ENCODE measurements around the gene PIGN.
A peak's percentile ranks its signal among the peaks of the same experiment; 100 is the strongest.
"Not testable (repeated sequence)": the region's sequence is repeated elsewhere in the genome, so short reads cannot be mapped to it uniquely, and the experiment has no call there.

The PIGN gene

DNA sequence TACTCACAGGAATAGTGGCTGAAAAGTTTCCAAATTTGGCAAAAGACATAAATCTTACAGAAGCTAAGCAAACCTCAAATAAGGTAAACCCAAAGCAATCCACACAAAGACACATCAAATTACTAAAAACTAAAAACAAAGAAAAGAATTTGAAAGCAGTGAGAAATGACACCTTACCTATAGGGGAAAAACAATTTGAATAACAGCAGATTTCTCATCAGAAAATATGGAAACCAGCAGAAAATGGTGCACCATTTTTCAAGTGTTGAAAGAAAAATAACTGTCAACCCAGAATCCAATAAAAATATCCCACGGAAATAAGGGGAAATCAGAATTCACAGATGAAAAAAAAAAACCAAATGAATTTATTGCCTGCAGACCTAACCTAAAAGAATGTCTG lies 138.6 kb downstream of the PIGN start:
- DNase-seq = no peak

GRCh38 chr18:62045316-62045715 lies 141.5 kb downstream of the PIGN start:
- DNase-seq = no peak

- no peak for DNase-seq
Observed at GRCh38 chr18:62044490-62045000, 142.3 kb downstream of the PIGN start.

DNA sequence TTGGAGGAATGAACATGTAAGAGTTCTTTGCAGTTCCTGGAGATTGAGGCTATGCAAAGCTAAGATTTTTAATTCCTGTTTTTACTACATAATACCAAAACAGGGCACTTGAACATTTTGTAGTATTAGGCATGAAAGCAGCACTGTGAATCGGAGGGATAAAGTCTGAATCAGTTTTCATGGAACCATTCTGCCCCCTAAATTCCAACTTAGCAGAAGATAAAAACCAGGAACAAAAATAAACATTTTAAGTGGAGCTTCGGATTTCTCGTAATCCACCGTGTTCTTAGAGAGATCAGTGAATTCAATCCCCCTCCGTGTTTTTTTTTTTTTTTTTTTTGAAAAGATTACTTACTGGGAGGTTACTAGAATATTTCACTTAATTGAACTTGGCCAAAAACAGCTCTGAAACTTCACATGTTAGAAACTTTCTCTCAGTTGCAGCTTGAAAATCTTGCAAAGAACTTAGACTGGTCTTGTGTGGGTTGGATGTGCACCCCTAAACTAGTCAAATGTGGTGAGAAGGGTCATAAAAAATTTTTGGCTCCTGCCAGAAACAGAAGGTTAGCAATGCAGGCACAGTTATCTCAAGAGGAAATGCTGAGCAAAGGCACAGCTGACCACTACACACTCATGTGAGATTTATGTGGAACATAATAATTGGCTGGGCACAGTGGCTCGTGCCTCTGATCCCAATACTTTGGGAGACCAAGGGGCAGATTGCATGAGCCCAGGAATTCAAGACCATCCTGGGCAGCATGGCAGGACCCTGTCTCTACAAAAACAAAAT lies 148.7 kb downstream of the PIGN start:
- DNase-seq = no peak

GRCh38 chr18:62037012-62037742 lies 149.7 kb downstream of the PIGN start:
- DNase-seq = no peak

DNA sequence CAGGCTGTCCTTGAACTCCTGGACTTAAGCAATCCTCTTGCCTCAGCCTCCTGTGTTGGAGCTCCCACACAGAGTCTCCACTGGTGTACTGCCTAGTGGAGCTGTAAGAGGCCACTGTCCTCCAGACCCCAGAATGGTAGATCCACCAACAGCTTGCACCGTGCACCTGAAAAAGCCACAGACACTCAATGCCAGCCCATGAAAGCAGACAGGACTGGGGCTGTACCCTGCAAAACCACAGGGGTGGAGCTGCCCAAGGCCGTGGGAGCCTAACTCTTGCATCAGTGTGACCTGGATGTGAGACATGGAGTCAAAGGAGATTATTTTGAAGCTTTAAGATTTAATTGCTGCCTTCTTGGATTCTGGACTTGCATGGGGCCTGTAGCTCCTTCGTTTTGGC lies 152.6 kb downstream of the PIGN start:
- DNase-seq = not testable (repeated sequence)

GRCh38 chr18:62033756-62034155 lies 153.1 kb downstream of the PIGN start:
- DNase-seq = no peak

DNA sequence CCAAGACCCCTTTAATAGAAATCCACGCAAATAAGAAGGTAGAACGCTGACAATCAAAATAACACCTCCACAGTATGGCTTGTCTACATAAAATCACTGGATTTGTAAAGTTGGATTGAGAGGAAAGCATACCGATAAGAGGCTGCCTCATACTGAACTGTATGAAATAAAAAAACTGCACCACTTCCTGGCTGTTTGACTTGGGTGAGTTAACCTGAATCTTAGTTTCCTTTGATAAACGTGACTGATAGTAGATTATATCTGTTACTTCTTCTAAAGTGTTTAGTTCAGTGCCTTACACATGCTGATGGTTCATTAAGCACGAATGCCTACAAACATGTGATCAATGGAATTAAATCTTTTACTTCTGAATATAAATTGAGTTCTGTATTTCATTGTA lies 153.6 kb downstream of the PIGN start:
- peak; percentile 3 for DNase-seq

DNA sequence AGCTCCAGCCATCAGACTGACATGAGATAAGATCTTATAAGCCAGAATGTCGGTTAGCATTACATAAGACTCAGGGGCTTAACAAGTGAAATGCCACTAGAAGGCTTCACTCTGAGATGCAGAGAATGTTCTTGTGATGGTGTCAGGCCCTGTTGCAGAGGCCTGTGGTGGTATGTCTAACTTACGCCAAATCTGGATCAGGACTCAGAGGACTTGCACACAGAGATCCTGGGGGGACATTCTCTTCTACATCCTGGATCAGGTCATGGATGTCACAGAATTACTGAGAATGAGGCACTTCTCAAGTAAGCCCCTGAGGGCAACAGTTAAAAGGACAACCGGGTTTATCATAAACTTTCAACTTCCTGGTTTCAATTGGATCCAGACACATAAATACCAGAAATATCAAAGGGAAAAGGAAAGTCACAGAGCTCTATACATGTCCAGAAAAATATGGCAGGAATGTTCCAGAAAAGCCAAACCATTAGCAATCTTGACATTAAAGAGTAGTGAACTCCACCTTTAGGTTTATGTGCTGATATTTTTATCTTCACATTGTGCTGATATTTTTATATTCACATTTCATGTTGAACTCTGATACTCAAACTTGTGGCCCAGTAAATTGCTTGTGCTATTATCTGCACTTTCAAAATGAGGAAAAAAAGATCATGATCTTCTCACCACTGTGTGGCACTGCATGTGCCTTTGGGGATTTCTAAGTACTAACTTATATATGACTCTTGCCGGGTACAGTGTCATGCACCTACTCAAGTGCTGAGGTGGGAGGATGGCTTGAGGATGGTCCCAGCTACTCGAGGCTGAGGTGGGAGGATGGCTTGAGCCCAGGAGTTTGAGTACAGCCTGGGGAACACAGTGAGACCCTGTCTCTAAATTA lies 156.5 kb downstream of the PIGN start:
- no peak for DNase-seq

GRCh38 chr18:62028715-62029114 lies 158.1 kb downstream of the PIGN start:
- DNase-seq = no peak

GRCh38 chr18:62027914-62028520 lies 158.8 kb downstream of the PIGN start:
- DNase-seq = no peak

DNA sequence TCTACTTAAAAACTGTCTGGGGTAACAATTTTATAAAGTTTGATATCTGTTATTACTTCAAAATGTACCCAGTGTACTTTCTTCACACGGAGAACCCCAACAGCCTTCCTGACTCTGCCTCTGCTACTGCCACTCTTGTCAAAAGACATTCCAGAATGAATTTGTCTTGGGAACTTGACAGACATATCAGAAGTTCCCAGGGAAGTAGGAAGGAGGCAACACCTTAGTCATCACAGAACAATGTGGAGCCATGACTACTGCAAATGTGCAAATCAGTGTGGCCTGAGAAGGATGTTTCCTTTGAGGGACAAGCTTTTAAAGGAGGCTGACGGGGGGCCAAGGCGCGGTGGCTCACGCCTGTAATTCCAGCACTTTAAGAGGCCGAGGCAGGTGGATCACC lies 160.3 kb downstream of the PIGN start:
- no peak for DNase-seq

GRCh38 chr18:62024983-62025382 lies 161.9 kb downstream of the PIGN start:
- DNase-seq = no peak

- no peak for DNase-seq
Observed at GRCh38 chr18:62023536-62023935, 163.3 kb downstream of the PIGN start.

- no peak for DNase-seq
Observed at GRCh38 chr18:62018759-62019041, 168.2 kb downstream of the PIGN start.

DNA sequence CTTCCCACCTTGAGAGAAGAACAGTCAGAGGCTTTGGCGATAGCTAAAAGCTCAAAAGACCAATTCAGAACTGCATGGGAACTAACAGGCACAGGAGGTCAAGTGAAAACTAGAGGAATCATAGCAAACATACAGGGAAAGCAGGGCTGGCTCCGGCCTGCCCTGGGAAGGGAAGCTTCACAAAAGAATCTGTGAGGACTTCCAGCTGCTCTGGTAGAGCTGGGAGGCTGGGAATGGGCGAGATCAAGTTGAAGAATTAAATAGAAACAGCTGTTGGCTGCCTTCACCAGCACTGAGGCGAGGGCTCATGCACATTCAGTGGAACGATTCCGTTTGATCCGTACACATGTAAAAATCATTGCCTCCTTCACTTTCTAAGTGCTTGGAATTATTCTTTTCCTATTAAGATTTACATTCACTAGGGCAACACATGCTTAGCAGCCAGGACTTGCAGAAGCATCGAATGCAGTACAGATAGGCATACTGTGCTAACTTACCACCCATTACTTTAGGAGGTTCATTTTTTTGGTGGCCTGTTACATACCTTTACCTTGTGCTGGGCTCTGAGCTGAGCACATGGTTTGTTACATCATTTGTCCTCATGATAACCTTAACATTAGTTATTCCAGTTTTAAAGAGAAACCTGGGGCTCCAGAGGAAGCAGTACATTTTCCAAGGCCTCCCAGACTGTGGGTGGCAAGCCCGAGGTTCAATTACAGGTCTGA lies 168.7 kb downstream of the PIGN start:
- DNase-seq = no peak

- DNase-seq = no peak
Observed at GRCh38 chr18:62017618-62018017, 169.2 kb downstream of the PIGN start.

- no peak for DNase-seq
Observed at GRCh38 chr18:62011416-62011815, 175.4 kb downstream of the PIGN start.

DNA sequence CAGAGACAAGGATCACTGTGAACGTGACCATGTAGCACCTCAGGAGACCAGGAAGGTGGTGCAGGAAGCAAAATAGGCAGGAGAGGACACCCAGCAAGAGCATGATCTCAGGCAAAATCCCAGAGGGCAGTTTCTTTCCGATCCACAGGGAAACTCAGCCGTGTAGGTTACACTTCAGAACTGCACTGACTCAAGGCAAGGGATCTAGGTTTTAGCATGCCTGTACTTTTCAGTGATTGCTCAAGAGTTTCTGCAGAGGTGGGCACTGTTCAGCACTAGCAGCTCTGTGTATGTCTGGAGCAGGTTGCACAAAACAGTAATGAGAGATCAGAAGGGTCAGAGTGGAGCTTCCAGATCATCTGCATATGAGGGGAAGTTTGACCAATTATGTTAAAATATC lies 177.3 kb downstream of the PIGN start:
- no peak for DNase-seq

DNA sequence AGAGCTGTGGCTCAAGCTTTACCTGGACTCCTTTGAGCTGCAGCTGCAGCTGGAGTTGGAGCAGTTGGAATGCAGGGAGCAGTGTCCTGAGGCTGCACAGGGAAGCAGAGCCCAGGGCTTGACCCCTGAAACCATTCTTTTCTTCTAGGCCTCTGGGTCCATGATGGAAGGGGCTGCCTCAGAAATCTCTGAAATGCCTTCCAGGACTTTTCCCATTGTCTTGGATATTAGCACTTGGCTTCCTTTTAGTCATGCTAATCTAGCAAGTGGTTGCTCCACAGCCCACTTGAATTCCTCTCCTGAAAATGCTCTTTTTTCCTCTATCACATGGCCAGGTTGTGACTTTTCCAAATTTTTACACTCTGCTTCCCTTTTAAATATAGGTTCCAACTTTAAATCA lies 185.5 kb downstream of the PIGN start:
- DNase-seq = no peak

- DNase-seq = no peak
Observed at GRCh38 chr18:61998957-61999356, 187.9 kb downstream of the PIGN start.

GRCh38 chr18:61998335-61998734 lies 188.5 kb downstream of the PIGN start:
- DNase-seq = no peak

Measured in CD4-positive, alpha-beta T cell treated with Interleukin-4 for 4 hours (primary cell).